Neural progenitor cell (in vitro differentiated cells): ENCODE results near the gene HOXD11. TPM values are rescaled to one million over a fixed set of nuclear protein-coding genes. Genes with fewer than 3 reads are reported as not detected.

Experiments used
- DNase-seq: peaks from one replicate; pipeline ENCODE4 v3.0.0-alpha.2; 2016; ENCODE audit warnings: low spot score
- H2AFZ ChIP-seq: fragments of 200-600 bp; sonication (generic); replicated peaks from 2 replicates; pipeline ENCODE4 v1.6.1; 2016; ENCODE audit warnings: antibody characterized with exemption
- H3F3A ChIP-seq: fragments of 200-600 bp; sonication (generic); 2 replicates; pipeline ENCODE4 v1.6.1; 2016; ENCODE audit warnings: antibody characterized with exemption, low read depth
- H3K27ac ChIP-seq: fragments of 200-600 bp; sonication (generic); 2 replicates; pipeline ENCODE4 v1.5.1; 2016; ENCODE audit warnings: mild to moderate bottlenecking
- H3K27me3 ChIP-seq: fragments of 200-600 bp; sonication (generic); 2 replicates; pipeline ENCODE4 v1.6.1; 2016; ENCODE audit warnings: mild to moderate bottlenecking, moderate library complexity
- H3K36me3 ChIP-seq: fragments of 200-600 bp; sonication (generic); 2 replicates; pipeline ENCODE4 v1.5.1; 2016
- H3K4me1 ChIP-seq: fragments of 200-600 bp; sonication (generic); 2 replicates; pipeline ENCODE4 v1.6.1; 2016; ENCODE audit warnings: mixed run types
- H3K4me2 ChIP-seq: fragments of 200-600 bp; sonication (generic); 2 replicates; pipeline ENCODE4 v1.6.1; 2016
- H3K4me3 ChIP-seq: fragments of 200-600 bp; sonication (generic); 2 replicates; pipeline ENCODE4 v1.5.1; 2016
- H3K79me2 ChIP-seq: fragments of 200-600 bp; sonication (generic); 2 replicates; pipeline ENCODE4 v1.6.1; 2016; ENCODE audit warnings: low read depth
- H3K9ac ChIP-seq: fragments of 200-600 bp; sonication (generic); 2 replicates; pipeline ENCODE4 v1.6.1; 2016
- H3K9me3 ChIP-seq: fragments of 200-600 bp; sonication (generic); 2 replicates; pipeline ENCODE4 v1.5.1; 2016; ENCODE audit warnings: low read depth
- H4K20me1 ChIP-seq: fragments of 200-600 bp; sonication (generic); 2 replicates; pipeline ENCODE4 v1.6.1; 2016; ENCODE audit warnings: low read depth
- H3K27ac Mint-ChIP-seq: 3 replicates; pipeline ENCODE4 v1.8.0; 2021; ENCODE audit warnings: mixed read lengths
- H3K27me3 Mint-ChIP-seq: 2 replicates; pipeline ENCODE4 v1.8.0; 2022; ENCODE audit warnings: low read depth, mild to moderate bottlenecking, inconsistent platforms, moderate library complexity, mixed read lengths; ENCODE audit not compliant: insufficient read depth
- H3K36me3 Mint-ChIP-seq: 3 replicates; pipeline ENCODE4 v1.8.0; 2021; ENCODE audit warnings: mixed read lengths
- H3K4me1 Mint-ChIP-seq: 3 replicates; pipeline ENCODE4 v1.8.0; 2021; ENCODE audit warnings: mixed read lengths
- H3K4me3 Mint-ChIP-seq: 3 replicates; pipeline ENCODE4 v1.8.0; 2021; ENCODE audit warnings: mild to moderate bottlenecking, moderate library complexity, mixed read lengths
- H3K9me3 Mint-ChIP-seq: 3 replicates; pipeline ENCODE4 v1.8.0; 2020; ENCODE audit warnings: mixed read lengths
- CTCF ChIP-seq: fragments of 200-600 bp; sonication (generic); IDR thresholded peaks from 2 replicates; pipeline ENCODE4 v1.5.1; 2017; ENCODE audit warnings: antibody characterized with exemption, mild to moderate bottlenecking
- EZH2 ChIP-seq: fragments of 200-600 bp; sonication (generic); IDR thresholded peaks from 2 replicates; pipeline ENCODE4 v1.6.1; 2017; ENCODE audit warnings: antibody characterized with exemption, mild to moderate bottlenecking, moderate library complexity
- EZH2phosphoT487 ChIP-seq: fragments of 200-600 bp; sonication (generic); IDR thresholded peaks from 2 replicates; pipeline ENCODE4 v1.6.1; 2017; ENCODE audit warnings: antibody characterized with exemption
- total RNA-seq: library from RNA; depleted of rRNA; stranded (reverse); fragments of >200 nt; gene quantifications from 2 replicates; pipeline ENCODE4 v1.2.3, GENCODE V29; 2015; ENCODE audit warnings: low replicate concordance

Gene HOXD11
- total RNA-seq, 1 donor from 2014 or later = not detected

- peaks cover 10% of the 10 kb centered on the region for H3K9me3 Mint-ChIP-seq
- Histone ChIP-seq H3K4me1 (no peaks in the 10 kb centered on the region), H3K27me3 (peaks cover 100% of the 10 kb centered on the region), H3K9me3 (no peaks in the 10 kb centered on the region), H3K79me2 (no peaks in the 10 kb centered on the region), H3K4me3 (no peak overlapping the region), H3K36me3 (no peaks in the 10 kb centered on the region), H2AFZ (no peak overlapping the region), H4K20me1 (peaks cover 96% of the 10 kb centered on the region), H3K27ac (no peak overlapping the region), H3F3A (no peaks in the 10 kb centered on the region), H3K4me2 (no peak overlapping the region), H3K9ac (no peak overlapping the region)
- DNase-seq = no peak
- H3K27ac Mint-ChIP-seq = no peak overlapping the region
- H3K4me3 Mint-ChIP-seq = no peak overlapping the region
- peaks cover 85% of the 10 kb centered on the region for H3K27me3 Mint-ChIP-seq
- H3K36me3 Mint-ChIP-seq = no peaks in the 10 kb centered on the region
- H3K4me1 Mint-ChIP-seq = peaks cover 15% of the 10 kb centered on the region
- no peak for TF ChIP-seq CTCF
- peak; percentile 94 for TF ChIP-seq EZH2phosphoT487
- TF ChIP-seq EZH2 = peak; percentile 94
These were observed 2.3 kb downstream of the HOXD11 start for GRCh38 chr2:176109192-176109901.

- TF ChIP-seq EZH2 (no peak), CTCF (no peak)
- H3F3A ChIP-seq = no peaks in the 10 kb centered on the region
- no peak overlapping the region for H3K27ac Mint-ChIP-seq
- no peak for DNase-seq
- no peaks in the 10 kb centered on the region for H3K79me2 ChIP-seq
- peaks cover 10% of the 10 kb centered on the region for H3K9me3 Mint-ChIP-seq
- H2AFZ ChIP-seq = no peak overlapping the region
- H4K20me1 ChIP-seq = peaks cover 96% of the 10 kb centered on the region
- H3K36me3 Mint-ChIP-seq = no peaks in the 10 kb centered on the region
- H3K27me3 Mint-ChIP-seq = peaks cover 85% of the 10 kb centered on the region
- H3K4me1 Mint-ChIP-seq = peaks cover 12% of the 10 kb centered on the region
- H3K4me1 ChIP-seq = no peaks in the 10 kb centered on the region
- H3K4me3 ChIP-seq = no peak overlapping the region
- no peak overlapping the region for H3K27ac ChIP-seq
- H3K4me2 ChIP-seq = no peak overlapping the region
- H3K9ac ChIP-seq = no peak overlapping the region
- no peaks in the 10 kb centered on the region for H3K36me3 ChIP-seq
- H3K4me3 Mint-ChIP-seq = no peak overlapping the region
- H3K9me3 ChIP-seq = no peaks in the 10 kb centered on the region
- H3K27me3 ChIP-seq = peaks cover 100% of the 10 kb centered on the region
These were observed 2.9 kb downstream of the HOXD11 start for GRCh38 chr2:176109946-176110345.

GRCh38 chr2:176110415-176111308 is 3.6 kb downstream of the HOXD11 start:
- Histone ChIP-seq H3K4me3 (no peak overlapping the region), H3K27me3 (peaks cover 100% of the 10 kb centered on the region), H3K9me3 (no peaks in the 10 kb centered on the region), H3K27ac (no peak overlapping the region), H3K79me2 (no peaks in the 10 kb centered on the region), H3F3A (no peaks in the 10 kb centered on the region), H3K4me2 (no peak overlapping the region), H3K36me3 (no peaks in the 10 kb centered on the region), H3K9ac (no peak overlapping the region), H2AFZ (no peak overlapping the region), H4K20me1 (peaks cover 96% of the 10 kb centered on the region), H3K4me1 (no peaks in the 10 kb centered on the region)
- no peak overlapping the region for H3K4me3 Mint-ChIP-seq
- no peak for TF ChIP-seq EZH2phosphoT487
- TF ChIP-seq EZH2 = no peak
- no peak for TF ChIP-seq CTCF
- H3K9me3 Mint-ChIP-seq = peaks cover 10% of the 10 kb centered on the region
- no peaks in the 10 kb centered on the region for H3K36me3 Mint-ChIP-seq
- H3K27me3 Mint-ChIP-seq = peaks cover 85% of the 10 kb centered on the region
- peaks cover 11% of the 10 kb centered on the region for H3K4me1 Mint-ChIP-seq
- no peak for DNase-seq
- no peak overlapping the region for H3K27ac Mint-ChIP-seq
